ENCODE results near the gene ST6GALNAC2. TPM values are rescaled to one million over a fixed set of nuclear protein-coding genes. Genes with fewer than 3 reads are reported as not detected.
"Not testable (repeated sequence)": the region's sequence is repeated elsewhere in the genome, so short reads cannot be mapped to it uniquely, and the experiment has no call there.

Gene ST6GALNAC2
- 0.34 and 1.2 TPM in 2 replicates for total RNA-seq (2014; rRNA removed)
- 0.29 TPM for polyA plus RNA-seq (2012)

- peak; percentile 38 for DNase-seq (ENCODE audit: low read depth)
These were observed at the start of gene ST6GALNAC2 for GRCh38 chr17:76585649-76586593. Gene ST6GALNAC2 (minus strand): TSS chr17:76585860. CDS start chr17:76585808, 52 bp downstream.

GRCh38 chr17:76635039-76635438 lies 49.4 kb upstream of the ST6GALNAC2 start:
- peak; percentile 64 for DNase-seq (ENCODE audit: low read depth)

- DNase-seq (ENCODE audit: low read depth): no peak
These were observed 48.1 kb upstream of the ST6GALNAC2 start for GRCh38 chr17:76633628-76634328.

- DNase-seq (ENCODE audit: low read depth): peak; percentile 32
These were observed 46.3 kb upstream of the ST6GALNAC2 start for GRCh38 chr17:76631821-76632565.

- DNase-seq (ENCODE audit: low read depth): no peak
These were observed 44.5 kb upstream of the ST6GALNAC2 start for GRCh38 chr17:76630151-76630550.

- DNase-seq (ENCODE audit: low read depth): no peak
These were observed 41.9 kb upstream of the ST6GALNAC2 start for GRCh38 chr17:76627510-76627909.

- DNase-seq (ENCODE audit: low read depth): no peak
These were observed 40.8 kb upstream of the ST6GALNAC2 start for GRCh38 chr17:76626442-76626841.

GRCh38 chr17:76625496-76625895 lies 39.8 kb upstream of the ST6GALNAC2 start:
- no peak for DNase-seq (ENCODE audit: low read depth)

- peak; percentile 42 for DNase-seq (ENCODE audit: low read depth)
These were observed 37.8 kb upstream of the ST6GALNAC2 start for GRCh38 chr17:76623271-76624146.

- DNase-seq (ENCODE audit: low read depth): no peak
These were observed 32.2 kb upstream of the ST6GALNAC2 start for GRCh38 chr17:76617838-76618237.

- no peak for DNase-seq (ENCODE audit: low read depth)
These were observed 29.4 kb upstream of the ST6GALNAC2 start for GRCh38 chr17:76614912-76615617.

- DNase-seq (ENCODE audit: low read depth): not testable (repeated sequence)
These were observed 28.6 kb upstream of the ST6GALNAC2 start for GRCh38 chr17:76614064-76614759.

- DNase-seq (ENCODE audit: low read depth): no peak
These were observed 27.6 kb upstream of the ST6GALNAC2 start for GRCh38 chr17:76612977-76613851.

- DNase-seq (ENCODE audit: low read depth): no peak
These were observed 26.8 kb upstream of the ST6GALNAC2 start for GRCh38 chr17:76612465-76612864.

- no peak for DNase-seq (ENCODE audit: low read depth)
These were observed 26.1 kb upstream of the ST6GALNAC2 start for GRCh38 chr17:76611758-76612157.

GRCh38 chr17:76611080-76611749 lies 25.6 kb upstream of the ST6GALNAC2 start:
- DNase-seq (ENCODE audit: low read depth): not testable (repeated sequence)

- not testable (repeated sequence) for DNase-seq (ENCODE audit: low read depth)
These were observed 21.0 kb upstream of the ST6GALNAC2 start for GRCh38 chr17:76606685-76607084.

- DNase-seq (ENCODE audit: low read depth): no peak
These were observed 15.4 kb upstream of the ST6GALNAC2 start for GRCh38 chr17:76601065-76601464.
